Panc1 (cell line): ENCODE results near the gene ITPRID2. TPM values are rescaled to one million over a fixed set of nuclear protein-coding genes. Genes with fewer than 3 reads are reported as not detected.

ENCODE experiments used
- ATAC-seq: fragments of 200-7000 bp; cut with Tn5 transposase; 2 replicates; pipeline ENCODE4 v1.9.1; 2020; ENCODE audit warnings: mild to moderate bottlenecking, moderate library complexity
- BruUV-seq: library from RNA; stranded (reverse); fragments of 400-500 nt; replicated peaks from 2 replicates; lab custom pipeline; 2021; lab: Mats Ljungman, UMichigan
- CTCF ChIA-PET: fragments of 300-600 bp; sonication (Branson Sonifier 250); formaldehyde crosslinking; loops from one replicate; lab custom pipeline; 2022; ENCODE audit warnings: antibody characterized with exemption; lab: Charles Lee
- POLR2A ChIA-PET: fragments of 300-600 bp; sonication (Branson Sonifier 250); formaldehyde crosslinking; loops from one replicate; lab custom pipeline; 2022; ENCODE audit warnings: antibody characterized with exemption; lab: Charles Lee
- DNase-seq: peaks from one replicate; pipeline ENCODE4 v3.0.0-alpha.2; 2010; ENCODE audit warnings: low read depth, low spot score
- H3K27ac ChIP-seq: 2 replicates; pipeline ENCODE4 v1.5.1; 2011; ENCODE audit warnings: mild to moderate bottlenecking, low read length, inconsistent platforms
- H3K27me3 ChIP-seq: fragments of 200-500 bp; sonication (Bioruptor generic); 2 replicates; pipeline ENCODE4 v1.6.0; 2014; ENCODE audit warnings: low read length, inconsistent platforms; ENCODE audit not compliant: control insufficient read depth, insufficient read depth
- H3K36me3 ChIP-seq: fragments of 200-500 bp; sonication (Bioruptor generic); 2 replicates; pipeline ENCODE4 v1.5.1; 2014; ENCODE audit warnings: inconsistent platforms, mild to moderate bottlenecking, low read length, moderate library complexity; ENCODE audit not compliant: control insufficient read depth, insufficient read depth
- H3K4me1 ChIP-seq: 2 replicates; pipeline ENCODE4 v1.5.1; 2011; ENCODE audit warnings: inconsistent platforms, mild to moderate bottlenecking, low read length, moderate library complexity; ENCODE audit not compliant: control insufficient read depth, insufficient read depth
- H3K4me3 ChIP-seq, 2 experiments: 2 replicates each; pipeline ENCODE4 v1.5.1; 2011 to 2012; ENCODE audit warnings: low read depth in 2 of 2, low read length in 2 of 2, mild to moderate bottlenecking in 2 of 2, inconsistent platforms in 1 of 2, moderate library complexity in 1 of 2
- H3K9me3 ChIP-seq: fragments of 200-500 bp; sonication (Bioruptor generic); 2 replicates; pipeline ENCODE4 v1.5.1; 2014; ENCODE audit warnings: low read depth, mild to moderate bottlenecking, inconsistent platforms, low read length, moderate library complexity; ENCODE audit not compliant: control insufficient read depth, insufficient read depth
- CTCF ChIP-seq: fragments of 450-650 bp; IDR thresholded peaks from 2 replicates; pipeline ENCODE4 v1.5.1; 2017; ENCODE audit warnings: mild to moderate bottlenecking
- POLR2AphosphoS5 ChIP-seq: IDR thresholded peaks from 2 replicates; pipeline ENCODE4 v1.6.1; 2012; ENCODE audit warnings: mild to moderate bottlenecking, low read depth, low read length, moderate library complexity
- REST ChIP-seq, 2 experiments: IDR thresholded peaks; 2 replicates each; pipeline ENCODE4 v1.6.1; 2011 to 2012; ENCODE audit warnings: low read depth in 2 of 2, control low read depth in 1 of 2, low read length in 1 of 2, mild to moderate bottlenecking in 1 of 2, moderate library complexity in 1 of 2; ENCODE audit not compliant: insufficient read depth in 1 of 2
- SIN3A ChIP-seq: IDR thresholded peaks from 2 replicates; pipeline ENCODE4 v1.6.1; 2012; ENCODE audit warnings: low read depth, mild to moderate bottlenecking, low read length, moderate library complexity, borderline replicate concordance; ENCODE audit not compliant: insufficient read depth
- TCF7L2 ChIP-seq: IDR thresholded peaks from 2 replicates; pipeline ENCODE4 v1.6.1; 2011; ENCODE audit warnings: mild to moderate bottlenecking, low read depth, low read length, inconsistent platforms
- in situ Hi-C: cut with HindIII; loops from 2 replicates; pipeline ENCODE4 v1.10.0; 2016; ENCODE audit warnings: low sequenced_read_pairs, low pct_unique_long_range_greater_than_20kb
- intact Hi-C: fragments of 100-400 bp; cut with micrococcal nuclease; formaldehyde crosslinking; loops from one replicate; pipeline ENCODE4 v1.10.0; 2022; ENCODE audit not compliant: unreplicated experiment
- total RNA-seq: library from RNA; stranded (reverse); gene quantifications from one replicate; pipeline ENCODE4 v1.2.1, GENCODE V29; 2021; ENCODE audit not compliant: unreplicated experiment

Gene ITPRID2
- total RNA-seq, 1 experiment from 2014 or later, result 261 TPM

- no peaks in the 10 kb centered on the region for H3K4me1 ChIP-seq
- no peaks in the 10 kb centered on the region for H3K27me3 ChIP-seq
- intact Hi-C loops, result no loop called here
- no peak for DNase-seq
- in situ Hi-C loops, result no loop called here
- POLR2A ChIA-PET, result no interaction called here
- H3K9me3 ChIP-seq, result no peaks in the 10 kb centered on the region
- no peak for ATAC-seq
- CTCF ChIA-PET, result no interaction called here
- no peak overlapping the region for H3K27ac ChIP-seq
- TF ChIP-seq SIN3A (no peak), POLR2AphosphoS5 (no peak), CTCF (no peak), TCF7L2 (no peak), REST (IDR thresholded peaks at IDR 0.05; ENCODE audit: insufficient read depth in 1 of 2, low read depth in 2 of 2, low read length in 1 of 2) (no peak)
- H3K4me3 ChIP-seq, result no peak overlapping the region
- no TSS peak for BruUV-seq
- H3K36me3 ChIP-seq, result no peaks in the 10 kb centered on the region
These were observed 19.4 kb upstream of the ITPRID2 start for GRCh38 chr2:181872178-181872577.

GRCh38 chr2:181876614-181877063 is 14.9 kb upstream of the ITPRID2 start:
- no peaks in the 10 kb centered on the region for H3K9me3 ChIP-seq
- TF ChIP-seq REST (IDR thresholded peaks at IDR 0.05; ENCODE audit: insufficient read depth in 1 of 2, low read depth in 2 of 2, low read length in 1 of 2) (no peak), TCF7L2 (no peak)
- no peak overlapping the region for H3K4me3 ChIP-seq
- H3K36me3 ChIP-seq, result no peaks in the 10 kb centered on the region
- ChIA-PET CTCF (no interaction called here), POLR2A (no interaction called here)
- H3K4me1 ChIP-seq, result no peaks in the 10 kb centered on the region
- no TSS peak for BruUV-seq
- no peak overlapping the region for H3K27ac ChIP-seq
- no peak for DNase-seq
- ATAC-seq, result no peak
- in situ Hi-C loops (no loop called here), intact Hi-C loops (no loop called here)
- no peaks in the 10 kb centered on the region for H3K27me3 ChIP-seq
